HepG2 (cell line): ENCODE measurements around the gene SLC25A14. TPM values are rescaled to one million over a fixed set of nuclear protein-coding genes. Genes with fewer than 3 reads are reported as not detected.
A peak's percentile ranks its signal among the peaks of the same experiment; 100 is the strongest.

Experiments used
- BCL6 ChIP-seq: IDR thresholded peaks from 2 replicates; pipeline ENCODE4 v1.6.1; 2016; ENCODE audit warnings: missing genetic modification reagents, missing compliant biosample characterization
- ELF1 ChIP-seq: sonication (generic); formaldehyde crosslinking; IDR thresholded peaks from 2 replicates; pipeline ENCODE4 v1.4.0; 2020; ENCODE audit warnings: missing genetic modification reagents
- GABPA ChIP-seq, 2 experiments: IDR thresholded peaks; 2 replicates each; pipeline ENCODE4 v1.6.1; 2011 to 2016; ENCODE audit warnings: low read depth in 2 of 2, low read length in 1 of 2, missing biosample characterization in 1 of 2, missing genetic modification characterization in 1 of 2
- JUN ChIP-seq: sonication (generic); formaldehyde crosslinking; IDR thresholded peaks from 2 replicates; pipeline ENCODE4 v1.4.0; 2020; ENCODE audit warnings: mild to moderate bottlenecking, missing genetic modification reagents
- NR2C2 ChIP-seq: sonication (generic); formaldehyde crosslinking; IDR thresholded peaks from 2 replicates; pipeline ENCODE4 v1.4.0; 2020; ENCODE audit warnings: missing genetic modification reagents, mild to moderate bottlenecking, moderate library complexity, borderline replicate concordance
- PHF8 ChIP-seq: sonication (generic); formaldehyde crosslinking; IDR thresholded peaks from 2 replicates; pipeline ENCODE4 v1.5.0; 2020; ENCODE audit warnings: missing genetic modification reagents
- RFX1 ChIP-seq: fragments of 450-650 bp; IDR thresholded peaks from 2 replicates; pipeline ENCODE4 v1.6.1; 2017
- SALL1 ChIP-seq: sonication (generic); formaldehyde crosslinking; IDR thresholded peaks from 2 replicates; pipeline ENCODE4 v1.8.0; 2022; ENCODE audit warnings: mild to moderate bottlenecking, missing genetic modification reagents
- SIX4 ChIP-seq: sonication (generic); formaldehyde crosslinking; IDR thresholded peaks from 2 replicates; pipeline ENCODE4 v1.4.0; 2020; ENCODE audit warnings: missing genetic modification reagents
- SNAPC4 ChIP-seq: sonication (generic); formaldehyde crosslinking; IDR thresholded peaks from 2 replicates; pipeline ENCODE4 v1.4.0; 2020; ENCODE audit warnings: mild to moderate bottlenecking, missing genetic modification reagents
- TCF7 ChIP-seq: sonication (generic); IDR thresholded peaks from 2 replicates; pipeline ENCODE4 v1.6.1; 2016; ENCODE audit warnings: antibody characterized with exemption, low read depth
- TFDP2 ChIP-seq: sonication (generic); formaldehyde crosslinking; IDR thresholded peaks from 2 replicates; pipeline ENCODE4 v1.4.0; 2020; ENCODE audit warnings: missing genetic modification reagents
- ZMYM3 ChIP-seq: sonication (generic); formaldehyde crosslinking; IDR thresholded peaks from 2 replicates; pipeline ENCODE4 v1.5.1; 2020; ENCODE audit warnings: mild to moderate bottlenecking, missing genetic modification reagents
- ZNF331 ChIP-seq: sonication (generic); formaldehyde crosslinking; IDR thresholded peaks from 2 replicates; pipeline ENCODE4 v1.4.0; 2020; ENCODE audit warnings: missing genetic modification reagents
- ZNF615 ChIP-seq: sonication (generic); formaldehyde crosslinking; IDR thresholded peaks from 2 replicates; pipeline ENCODE4 v1.5.0; 2020; ENCODE audit warnings: mild to moderate bottlenecking, missing genetic modification reagents, borderline replicate concordance
- polyA plus RNA-seq, 8 experiments: library from polyadenylated mRNA; depleted of rRNA in 3 of 8; stranded (reverse) in 7 of 8; unstranded in 1 of 8; fragments of >200 nt; fragmentation: Illumina TruSeq in 4 of 8; extraction: Trizol in 4 of 8; gene quantifications; 2 replicates each; pipeline versions ENCODE4 v1.2.1 to v1.2.3, GENCODE V29; 2011 to 2016; ENCODE audit warnings: low read depth in 4 of 8, missing spikeins in 1 of 8, mixed read lengths in 1 of 8; ENCODE audit not compliant: insufficient read depth in 1 of 8
- total RNA-seq, 5 experiments: library from RNA; depleted of rRNA; stranded (reverse); fragments of >200 nt; fragmentation: Illumina TruSeq; extraction: Trizol; gene quantifications; 2 replicates each; pipeline ENCODE4 v1.2.3, GENCODE V29; 2016; ENCODE audit warnings: low read depth in 1 of 5
- TF ChIP-seq, protein P1 (sequence below): sonication (generic); formaldehyde crosslinking; conservative IDR thresholded peaks from 2 replicates; pipeline ENCODE4 v1.4.0; 2020; ENCODE audit warnings: missing genetic modification reagents
- TF ChIP-seq, protein P2 (sequence below), 2 experiments: sonication (generic) in 1 of 2; formaldehyde crosslinking in 1 of 2; IDR thresholded peaks; 2 replicates each; pipeline versions ENCODE4 v1.4.0 to v1.6.1; 2016 to 2020; ENCODE audit warnings: borderline replicate concordance in 1 of 2, low read depth in 1 of 2, mild to moderate bottlenecking in 1 of 2, missing genetic modification reagents in 1 of 2

The SLC25A14 gene
- total and polyA plus RNA-seq, 2 of the 13 experiments (the other 11 are each of a cell fraction or from before 2014, with no cell fraction given): 14.0 to 15.6 TPM

DNA sequence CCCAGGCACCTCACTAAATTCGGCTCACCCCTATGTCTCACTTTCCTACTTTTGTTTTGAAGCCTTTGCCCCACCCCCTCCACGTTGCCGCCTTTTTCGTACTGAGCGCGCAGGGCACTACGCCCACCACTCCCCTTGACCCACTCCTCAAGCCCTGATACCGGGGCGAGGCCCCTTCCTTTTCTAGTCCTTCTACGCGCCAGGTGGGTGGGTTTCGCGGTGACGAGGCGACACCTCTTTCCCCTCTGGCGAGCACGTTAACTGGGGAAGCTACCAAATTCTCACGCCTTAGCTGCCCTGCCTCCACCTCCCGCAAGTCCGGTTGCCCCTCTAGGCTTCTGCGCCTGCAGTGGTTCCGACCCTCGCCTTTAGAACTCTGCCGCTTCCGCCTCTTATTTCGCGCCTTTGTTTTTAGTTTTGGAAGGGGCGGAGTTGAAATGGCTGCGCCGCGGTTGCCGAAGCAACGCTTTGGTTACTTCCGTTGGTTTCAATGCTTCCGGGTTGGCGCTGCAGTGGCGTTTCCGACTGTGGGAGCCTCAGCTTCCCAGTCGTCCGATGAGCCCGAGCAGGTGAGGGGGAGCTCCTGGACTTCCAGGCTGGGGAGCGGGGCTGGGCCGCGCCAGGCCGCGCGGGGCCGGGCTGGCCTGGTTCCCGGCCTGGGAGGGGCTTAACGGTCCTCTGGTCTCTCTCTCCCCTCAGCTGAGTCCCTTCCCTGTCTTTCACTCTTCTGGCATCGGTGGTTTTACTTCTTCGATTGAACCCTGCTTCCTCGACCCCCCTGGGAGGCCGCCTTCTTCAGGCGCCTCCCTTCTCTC, at the start of gene SLC25A14 (continued):
- TF ChIP-seq, protein P1, sequence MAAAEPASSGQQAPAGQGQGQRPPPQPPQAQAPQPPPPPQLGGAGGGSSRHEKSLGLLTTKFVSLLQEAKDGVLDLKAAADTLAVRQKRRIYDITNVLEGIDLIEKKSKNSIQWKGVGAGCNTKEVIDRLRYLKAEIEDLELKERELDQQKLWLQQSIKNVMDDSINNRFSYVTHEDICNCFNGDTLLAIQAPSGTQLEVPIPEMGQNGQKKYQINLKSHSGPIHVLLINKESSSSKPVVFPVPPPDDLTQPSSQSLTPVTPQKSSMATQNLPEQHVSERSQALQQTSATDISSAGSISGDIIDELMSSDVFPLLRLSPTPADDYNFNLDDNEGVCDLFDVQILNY (CRISPR knock-in tag): peak; percentile 50; the same call in 1 of the 2 replicates
- TF ChIP-seq ZNF615 (no peak), TCF7 (peak; percentile 43; the same call in 1 of the 2 replicates), SALL1 (CRISPR knock-in tag) (peak; percentile 44; the same call in 1 of the 2 replicates), GABPA (IDR thresholded peaks at IDR 0.05; ENCODE audit: low read depth, low read length) (peak; percentile 77), GABPA (CRISPR knock-in tag; IDR thresholded peaks at IDR 0.05; ENCODE audit: low read depth) (peak; percentile 94), SNAPC4 (no peak), JUN (CRISPR knock-in tag) (no peak), TFDP2 (CRISPR knock-in tag) (peak; percentile 94), NR2C2 (CRISPR knock-in tag) (peak; percentile 97), SIX4 (CRISPR knock-in tag) (no peak), ZNF331 (CRISPR knock-in tag) (peak; percentile 55; the same call in 1 of the 2 replicates), ELF1 (CRISPR knock-in tag) (peak; percentile 93), PHF8 (CRISPR knock-in tag) (peak; percentile 78), ZMYM3 (no peak), RFX1 (peak; percentile 86), BCL6 (CRISPR knock-in tag) (no peak)
- TF ChIP-seq, protein P2, sequence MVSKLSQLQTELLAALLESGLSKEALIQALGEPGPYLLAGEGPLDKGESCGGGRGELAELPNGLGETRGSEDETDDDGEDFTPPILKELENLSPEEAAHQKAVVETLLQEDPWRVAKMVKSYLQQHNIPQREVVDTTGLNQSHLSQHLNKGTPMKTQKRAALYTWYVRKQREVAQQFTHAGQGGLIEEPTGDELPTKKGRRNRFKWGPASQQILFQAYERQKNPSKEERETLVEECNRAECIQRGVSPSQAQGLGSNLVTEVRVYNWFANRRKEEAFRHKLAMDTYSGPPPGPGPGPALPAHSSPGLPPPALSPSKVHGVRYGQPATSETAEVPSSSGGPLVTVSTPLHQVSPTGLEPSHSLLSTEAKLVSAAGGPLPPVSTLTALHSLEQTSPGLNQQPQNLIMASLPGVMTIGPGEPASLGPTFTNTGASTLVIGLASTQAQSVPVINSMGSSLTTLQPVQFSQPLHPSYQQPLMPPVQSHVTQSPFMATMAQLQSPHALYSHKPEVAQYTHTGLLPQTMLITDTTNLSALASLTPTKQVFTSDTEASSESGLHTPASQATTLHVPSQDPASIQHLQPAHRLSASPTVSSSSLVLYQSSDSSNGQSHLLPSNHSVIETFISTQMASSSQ (IDR thresholded peaks at IDR 0.05; ENCODE audit: low read depth): no peak
- TF ChIP-seq, protein P2 (CRISPR knock-in tag; IDR thresholded peaks at IDR 0.05; ENCODE audit: borderline replicate concordance): no peak
